CD8-positive, alpha-beta memory T cell (primary cell): Measurements from ENCODE around the gene KRT72. TPM values are rescaled to one million over a fixed set of nuclear protein-coding genes. Genes with fewer than 3 reads are reported as not detected.

ENCODE experiments used
- CTCF ChIA-PET: fragments of 350-600 bp; sonication (Branson Sonifier 250); formaldehyde crosslinking; loops from one replicate; lab custom pipeline; 2021; ENCODE audit warnings: antibody characterized with exemption; lab: Charles Lee
- POLR2A ChIA-PET: fragments of 350-600 bp; sonication (Branson Sonifier 250); formaldehyde crosslinking; loops from one replicate; lab custom pipeline; 2021; ENCODE audit warnings: antibody characterized with exemption; lab: Charles Lee
- DNase-seq, 5 donors: peaks; one replicate each; pipeline versions ENCODE4 v3.0.0 to v3.0.0-alpha.2; 2020 to 2022; ENCODE audit warnings: mixed read lengths in 1 of 5
- H3K27ac ChIP-seq: one replicate; pipeline ENCODE4 v1.7.0; 2013; ENCODE audit warnings: low read depth, mild to moderate bottlenecking, low read length, moderate library complexity
- H3K27me3 ChIP-seq: 2 replicates; pipeline ENCODE4 v1.7.0; 2013; ENCODE audit warnings: low read length, mild to moderate bottlenecking; ENCODE audit not compliant: insufficient read depth, poor library complexity, severe bottlenecking
- H3K36me3 ChIP-seq: 2 replicates; pipeline ENCODE4 v1.7.0; 2013; ENCODE audit warnings: mild to moderate bottlenecking, low read length, moderate library complexity; ENCODE audit not compliant: insufficient read depth
- H3K4me1 ChIP-seq: 2 replicates; pipeline ENCODE4 v1.7.0; 2013; ENCODE audit warnings: mild to moderate bottlenecking, low read length, moderate library complexity; ENCODE audit not compliant: insufficient read depth
- H3K4me3 ChIP-seq: 2 replicates; pipeline ENCODE4 v1.7.0; 2013; ENCODE audit warnings: mild to moderate bottlenecking, low read length
- H3K9me3 ChIP-seq: 2 replicates; pipeline ENCODE4 v1.7.0; 2013; ENCODE audit warnings: mild to moderate bottlenecking, low read length
- H3K27ac Mint-ChIP-seq, 8 donors: one replicate each; pipeline ENCODE4 v1.8.0; 2020 to 2021; ENCODE audit warnings: mixed read lengths in 8 of 8, mild to moderate bottlenecking in 6 of 8, inconsistent platforms in 3 of 8, moderate library complexity in 3 of 8
- H3K27me3 Mint-ChIP-seq, 2 donors: one replicate each; pipeline ENCODE4 v1.8.0; 2020 to 2021; ENCODE audit warnings: mixed read lengths in 2 of 2, mild to moderate bottlenecking in 1 of 2, moderate library complexity in 1 of 2
- H3K36me3 Mint-ChIP-seq, 3 donors: one replicate each; pipeline ENCODE4 v1.8.0; 2020 to 2021; ENCODE audit warnings: mixed read lengths in 3 of 3, inconsistent platforms in 1 of 3, mild to moderate bottlenecking in 1 of 3
- H3K4me1 Mint-ChIP-seq, 3 donors: one replicate each; pipeline ENCODE4 v1.8.0; 2020 to 2021; ENCODE audit warnings: mixed read lengths in 3 of 3, inconsistent platforms in 1 of 3, mild to moderate bottlenecking in 1 of 3
- H3K4me3 Mint-ChIP-seq, 7 donors: one replicate each; pipeline ENCODE4 v1.8.0; 2020 to 2021; ENCODE audit warnings: mixed read lengths in 7 of 7, mild to moderate bottlenecking in 6 of 7, moderate library complexity in 4 of 7, inconsistent platforms in 2 of 7
- H3K9me3 Mint-ChIP-seq, 5 donors: one replicate each; pipeline ENCODE4 v1.8.0; 2020 to 2022; ENCODE audit warnings: mixed read lengths in 5 of 5, mild to moderate bottlenecking in 3 of 5, moderate library complexity in 2 of 5, inconsistent platforms in 1 of 5
- polyA plus RNA-seq: library from polyadenylated mRNA; unstranded; fragments of 300-500 nt; fragmentation: Illumina TruSeq; gene quantifications from one replicate; pipeline ENCODE4 v1.2.3, GENCODE V29; 2021
- total RNA-seq, 2 experiments: library from RNA; stranded (reverse); gene quantifications; one replicate each; pipeline ENCODE4 v1.2.3, GENCODE V29; 2021

The KRT72 gene
- total RNA-seq, result not detected
- not detected for polyA plus RNA-seq

DNA sequence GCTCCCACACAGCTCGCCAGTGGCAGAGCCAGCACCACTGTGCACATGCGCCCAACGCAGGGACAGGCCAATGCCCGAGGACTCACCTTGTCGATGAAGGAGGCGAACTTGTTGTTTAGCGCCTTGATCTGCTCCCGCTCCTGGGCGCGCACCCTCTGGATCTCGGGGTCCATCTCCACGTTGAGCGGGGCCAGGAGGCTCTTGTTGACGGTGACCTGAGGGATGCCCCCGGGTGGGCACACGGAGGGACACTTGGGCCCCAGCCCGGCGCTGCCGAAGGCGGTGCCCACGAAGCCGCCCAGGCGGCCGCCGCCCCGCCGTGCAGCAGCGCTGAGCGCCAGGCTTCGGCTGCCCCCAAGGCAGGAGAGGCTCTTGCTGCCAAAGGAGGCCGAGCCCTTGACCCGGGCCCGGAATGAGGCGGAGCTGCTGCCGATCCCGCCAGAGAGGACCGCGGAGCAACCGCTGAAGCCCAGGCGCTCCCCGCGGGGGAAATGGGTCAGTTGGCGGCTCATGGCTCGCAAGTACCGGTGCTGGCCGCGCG lies at the start of gene KRT72:
TSS of gene KRT72 (minus strand) at position 523 of the 541 bp plus-strand sequence. CDS start at position 512, 11 bp downstream.
- no peaks in the 10 kb centered on the region for H3K36me3 ChIP-seq
- H3K4me3 ChIP-seq, result no peak within 1 kb of the TSS
- ChIA-PET POLR2A (no interaction called here), CTCF (interaction anchor here (0.5 kb wide), 1 partner anchor 622 kb away, joined by 3 read pairs; no protein-coding TSS in a partner anchor)
- H3K4me1 ChIP-seq, result peaks cover 41% of the 10 kb centered on the region
- H3K4me1 Mint-ChIP-seq, result peaks cover 8 to 18% (median 11%) of the 10 kb centered on the region in 3 donors
- no peaks in the 10 kb centered on the region for H3K9me3 Mint-ChIP-seq
- no peaks in the 10 kb centered on the region for H3K9me3 ChIP-seq
- H3K27me3 Mint-ChIP-seq, result peaks cover 31 to 41% of the 10 kb centered on the region in 2 donors
- no peak within 1 kb of the TSS for H3K4me3 Mint-ChIP-seq
- H3K27me3 ChIP-seq, result no peaks in the 10 kb centered on the region
- H3K36me3 Mint-ChIP-seq, result peaks cover 0 to 4% (median 0%) of the 10 kb centered on the region in 3 donors
- no peak within 1 kb of the TSS for H3K27ac Mint-ChIP-seq
- no peak for DNase-seq
- H3K27ac ChIP-seq, result no peak within 1 kb of the TSS

DNA sequence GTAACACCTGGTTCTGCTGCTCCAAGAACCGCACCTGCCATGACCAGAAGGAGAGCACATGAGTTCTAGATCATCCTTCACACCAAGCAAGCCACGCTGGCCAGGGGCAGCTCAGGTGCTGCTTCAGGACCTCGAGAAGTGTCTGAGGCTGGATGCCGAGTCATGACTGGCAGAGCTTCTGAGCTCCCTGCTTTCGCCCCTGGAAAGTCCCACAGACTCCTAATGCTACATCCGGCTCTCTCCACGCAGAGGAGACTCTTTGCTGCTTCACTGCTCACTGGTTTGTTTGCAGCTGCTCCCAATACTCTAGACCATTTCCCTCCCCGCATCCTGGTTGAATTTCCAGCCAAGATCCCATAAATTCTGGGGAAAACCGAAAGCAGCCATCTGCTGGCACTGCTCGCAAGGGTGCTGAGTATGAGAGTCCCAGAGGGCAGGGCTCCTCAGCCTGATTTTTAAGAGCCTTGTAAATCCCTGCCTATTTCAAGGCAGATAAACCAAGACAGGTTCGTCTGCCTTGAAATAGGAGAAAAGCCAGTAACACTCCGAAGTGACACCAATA lies 49.3 kb upstream of the KRT72 start:
- H3K4me1 ChIP-seq, result peaks cover 43% of the 10 kb centered on the region
- H3K4me1 Mint-ChIP-seq, result peaks cover 30 to 46% (median 46%) of the 10 kb centered on the region in 3 donors
- H3K36me3 Mint-ChIP-seq, result peaks cover 0 to 6% (median 0%) of the 10 kb centered on the region in 3 donors
- no peak overlapping the region for H3K4me3 Mint-ChIP-seq
- peaks cover 0 to 4% (median 0%) of the 10 kb centered on the region in 5 donors for H3K9me3 Mint-ChIP-seq
- H3K9me3 ChIP-seq, result no peaks in the 10 kb centered on the region
- no peak for DNase-seq
- peaks cover 11 to 25% of the 10 kb centered on the region in 2 donors for H3K27me3 Mint-ChIP-seq
- no peak overlapping the region for H3K27ac Mint-ChIP-seq
- no peaks in the 10 kb centered on the region for H3K36me3 ChIP-seq
- H3K27ac ChIP-seq, result no peak overlapping the region
- no peaks in the 10 kb centered on the region for H3K27me3 ChIP-seq
- ChIA-PET POLR2A (no interaction called here), CTCF (no interaction called here)
- H3K4me3 ChIP-seq, result no peak overlapping the region

DNA sequence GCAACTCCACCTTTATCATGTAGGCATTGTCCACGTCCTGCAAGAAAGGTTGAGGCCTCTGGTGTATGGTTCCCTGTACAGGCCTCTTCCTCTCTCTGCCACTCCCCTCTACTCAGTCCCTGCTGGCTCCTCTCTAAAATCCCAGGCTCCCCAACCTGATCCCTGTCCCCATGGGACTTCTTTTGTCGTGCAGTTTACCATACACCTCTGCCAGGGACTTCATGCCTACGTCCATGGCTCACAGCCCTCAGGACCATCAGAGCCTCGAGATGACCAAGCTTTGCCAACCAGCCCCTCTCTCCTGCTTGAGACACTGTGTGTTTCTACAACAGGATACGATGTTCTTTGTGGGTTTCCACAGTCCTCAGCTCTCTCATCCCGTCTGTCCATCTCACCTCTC lies 47.8 kb upstream of the KRT72 start:
- Histone ChIP-seq H3K4me1 (peaks cover 56% of the 10 kb centered on the region), H3K27me3 (no peaks in the 10 kb centered on the region), H3K4me3 (no peak overlapping the region), H3K9me3 (no peaks in the 10 kb centered on the region), H3K36me3 (no peaks in the 10 kb centered on the region), H3K27ac (no peak overlapping the region)
- peaks cover 45 to 61% (median 61%) of the 10 kb centered on the region in 3 donors for H3K4me1 Mint-ChIP-seq
- H3K27me3 Mint-ChIP-seq, result peaks cover 15 to 18% of the 10 kb centered on the region in 2 donors
- POLR2A ChIA-PET, result interaction anchor here (0.7 kb wide), 1 partner anchor 12 kb away, joined by 3 read pairs; no protein-coding TSS in a partner anchor
- H3K4me3 Mint-ChIP-seq, result peak overlapping the region in 1 of 7 donors; percentile 52
- CTCF ChIA-PET, result no interaction called here
- H3K27ac Mint-ChIP-seq, result peak overlapping the region in 5 of 8 donors; percentile 39 to 77 (median 68)
- peaks cover 2 to 10% (median 3%) of the 10 kb centered on the region in 3 donors for H3K36me3 Mint-ChIP-seq
- peaks cover 0 to 11% (median 4%) of the 10 kb centered on the region in 5 donors for H3K9me3 Mint-ChIP-seq
- no peak for DNase-seq

DNA sequence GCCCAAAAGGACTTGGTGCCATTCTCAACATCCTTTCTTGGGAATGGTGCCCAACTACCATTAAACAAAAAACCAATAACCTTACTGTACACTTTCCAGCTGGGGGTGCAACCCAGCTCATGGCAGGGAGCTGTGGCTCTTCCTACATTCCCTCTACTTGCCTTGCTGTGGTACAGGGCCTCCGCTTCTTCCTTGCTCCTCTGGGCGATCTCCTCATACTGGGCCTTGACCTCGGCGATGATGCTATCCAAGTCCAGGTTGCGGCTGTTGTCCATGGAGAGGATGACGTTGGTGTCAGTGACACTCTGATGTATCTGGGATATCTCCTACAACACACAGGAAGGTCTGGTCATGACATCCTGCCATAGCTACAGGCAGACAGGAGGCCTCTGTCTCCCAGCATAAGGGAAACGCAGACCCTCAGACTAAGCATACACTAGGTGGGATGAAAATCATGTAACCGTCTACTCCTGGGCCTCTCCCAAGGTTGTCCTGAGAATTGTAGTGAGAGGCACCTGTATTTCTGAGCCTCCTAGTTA lies 46.8 kb upstream of the KRT72 start:
- peaks cover 50 to 71% (median 66%) of the 10 kb centered on the region in 3 donors for H3K4me1 Mint-ChIP-seq
- POLR2A ChIA-PET, result no interaction called here

DNA sequence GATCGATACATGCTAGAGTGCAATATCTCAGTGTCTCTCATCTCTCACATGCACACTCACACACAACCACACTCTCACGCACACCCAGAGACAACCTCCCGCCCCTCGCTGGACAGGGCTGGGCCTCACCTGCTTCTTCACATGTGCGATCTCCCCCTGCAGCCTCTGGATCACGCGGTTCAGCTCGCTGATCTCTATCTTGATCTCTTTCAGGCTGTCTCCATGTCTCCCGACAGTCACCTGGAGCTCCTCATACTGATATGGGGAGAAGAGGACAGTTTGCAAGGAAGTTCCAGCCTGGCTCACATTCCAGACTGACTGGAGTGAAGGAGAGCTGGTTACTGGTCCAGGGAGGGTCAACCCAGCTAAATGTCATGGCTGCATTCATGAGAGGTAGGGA lies 46.3 kb upstream of the KRT72 start:
- Mint-ChIP-seq H3K27ac (peak overlapping the region in 7 of 8 donors; percentile 29 to 100 (median 89)), H3K9me3 (peaks cover 0 to 8% (median 4%) of the 10 kb centered on the region in 5 donors), H3K4me3 (no peak overlapping the region), H3K4me1 (peaks cover 51 to 73% (median 67%) of the 10 kb centered on the region in 3 donors), H3K27me3 (peaks cover 7 to 9% of the 10 kb centered on the region in 2 donors), H3K36me3 (peaks cover 2 to 10% (median 3%) of the 10 kb centered on the region in 3 donors)
- no peaks in the 10 kb centered on the region for H3K36me3 ChIP-seq
- no peak overlapping the region for H3K4me3 ChIP-seq
- H3K27me3 ChIP-seq, result no peaks in the 10 kb centered on the region
- no peak for DNase-seq
- H3K9me3 ChIP-seq, result no peaks in the 10 kb centered on the region
- ChIA-PET CTCF (interaction anchor here (1.1 to 1.3 kb wide), 2 partner anchors 37 to 62 kb away, joined by 4 read pairs; no protein-coding TSS in a partner anchor), POLR2A (no interaction called here)
- no peak overlapping the region for H3K27ac ChIP-seq
- peaks cover 70% of the 10 kb centered on the region for H3K4me1 ChIP-seq

More for the DNA sequence above, 46.8 kb upstream of the KRT72 start:
- H3K27me3 ChIP-seq, result no peaks in the 10 kb centered on the region
- Mint-ChIP-seq H3K9me3 (peaks cover 0 to 8% (median 4%) of the 10 kb centered on the region in 5 donors), H3K36me3 (peaks cover 2 to 10% (median 3%) of the 10 kb centered on the region in 3 donors), H3K27ac (peak overlapping the region in 7 of 8 donors; percentile 29 to 100 (median 89)), H3K4me3 (no peak overlapping the region), H3K27me3 (peaks cover 7 to 11% of the 10 kb centered on the region in 2 donors)
- no peaks in the 10 kb centered on the region for H3K9me3 ChIP-seq
- H3K4me3 ChIP-seq, result no peak overlapping the region
- H3K4me1 ChIP-seq, result peaks cover 66% of the 10 kb centered on the region
- no peak overlapping the region for H3K27ac ChIP-seq
- H3K36me3 ChIP-seq, result no peaks in the 10 kb centered on the region
- DNase-seq, result no peak
- CTCF ChIA-PET, result interaction anchor here (1.1 to 1.3 kb wide), 2 partner anchors 38 to 62 kb away, joined by 4 read pairs; no protein-coding TSS in a partner anchor

DNA sequence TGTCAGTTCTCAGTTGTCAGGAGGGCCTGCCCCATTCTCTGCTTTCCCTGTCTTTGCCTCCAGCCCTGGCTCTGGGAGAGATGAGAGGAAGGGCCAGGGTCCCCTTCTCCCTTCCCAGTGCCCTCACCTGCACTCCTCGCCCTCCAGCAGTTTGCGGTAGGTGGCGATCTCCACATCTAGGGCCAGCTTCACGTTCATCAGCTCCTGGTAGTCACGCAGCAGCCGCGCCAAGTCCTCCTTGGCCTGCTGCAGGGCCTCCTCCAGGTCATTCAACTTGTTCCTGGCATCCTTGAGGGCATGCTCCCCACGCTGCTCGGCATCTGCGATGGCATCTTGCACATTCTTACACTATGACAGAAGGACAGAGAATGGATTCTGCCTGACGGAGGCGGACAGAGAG lies 45.4 kb upstream of the KRT72 start:
- Histone ChIP-seq H3K4me1 (peaks cover 80% of the 10 kb centered on the region), H3K27me3 (no peaks in the 10 kb centered on the region), H3K27ac (peak overlapping the region; percentile 3), H3K4me3 (peak overlapping the region; percentile 8), H3K36me3 (no peaks in the 10 kb centered on the region), H3K9me3 (no peaks in the 10 kb centered on the region)
- ChIA-PET CTCF (no interaction called here), POLR2A (no interaction called here)
- Mint-ChIP-seq H3K27ac (peak overlapping the region; percentile 94 to 100 (median 98)), H3K4me3 (peak overlapping the region in 4 of 7 donors; percentile 44 to 82 (median 59)), H3K36me3 (peaks cover 2 to 10% (median 3%) of the 10 kb centered on the region in 3 donors), H3K4me1 (peaks cover 59 to 78% (median 76%) of the 10 kb centered on the region in 3 donors), H3K27me3 (peaks cover 0 to 4% of the 10 kb centered on the region in 2 donors), H3K9me3 (peaks cover 0 to 8% (median 4%) of the 10 kb centered on the region in 5 donors)
- no peak for DNase-seq

DNA sequence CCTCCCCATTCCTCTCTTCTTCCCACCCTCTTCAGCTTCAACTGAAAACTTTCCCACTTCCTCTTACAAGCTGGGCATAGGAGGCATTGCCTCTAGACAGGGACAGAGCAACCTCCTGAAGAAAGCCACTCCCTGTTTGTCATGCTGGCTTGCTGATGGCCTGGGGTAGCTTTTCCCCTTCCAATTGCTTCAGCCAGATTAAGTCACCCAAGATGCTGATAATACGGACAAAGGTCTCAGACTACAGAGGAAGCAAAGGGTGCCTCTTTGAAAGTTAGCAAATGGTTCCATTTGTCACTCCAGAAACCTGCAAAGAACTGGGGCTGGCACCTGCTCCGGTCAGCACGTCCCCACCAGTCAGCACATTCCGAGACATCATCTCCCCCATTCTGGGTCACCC lies 44.7 kb upstream of the KRT72 start:
- peaks cover 0 to 8% (median 4%) of the 10 kb centered on the region in 5 donors for H3K9me3 Mint-ChIP-seq
- Histone ChIP-seq H3K4me3 (peak overlapping the region; percentile 8), H3K4me1 (peaks cover 85% of the 10 kb centered on the region), H3K36me3 (no peaks in the 10 kb centered on the region), H3K27ac (peak overlapping the region; percentile 19), H3K27me3 (no peaks in the 10 kb centered on the region), H3K9me3 (no peaks in the 10 kb centered on the region)
- H3K27ac Mint-ChIP-seq, result peak overlapping the region; percentile 94 to 100 (median 98)
- POLR2A ChIA-PET, result no interaction called here
- H3K27me3 Mint-ChIP-seq, result peaks cover 0 to 4% of the 10 kb centered on the region in 2 donors
- peak overlapping the region in 6 of 7 donors; percentile 44 to 82 (median 66) for H3K4me3 Mint-ChIP-seq
- no peak for DNase-seq
- H3K4me1 Mint-ChIP-seq, result peaks cover 65 to 80% (median 77%) of the 10 kb centered on the region in 3 donors
- CTCF ChIA-PET, result no interaction called here
- peaks cover 2 to 10% (median 3%) of the 10 kb centered on the region in 3 donors for H3K36me3 Mint-ChIP-seq
